Mesendoderm (in vitro differentiated cells): ENCODE measurements around the gene SMURF1.

Experiments used
- DNase-seq: peaks from one replicate; pipeline ENCODE4 v3.0.0; 2013
- H2AK5ac ChIP-seq: 2 replicates; pipeline ENCODE4 v1.6.1; 2013; ENCODE audit warnings: low read length, inconsistent platforms
- H2BK120ac ChIP-seq: 2 replicates; pipeline ENCODE4 v1.6.1; 2013; ENCODE audit warnings: low read depth, mild to moderate bottlenecking, low read length, moderate library complexity, mixed read lengths
- H2BK15ac ChIP-seq: replicated peaks from 2 replicates; pipeline ENCODE4 v1.6.1; 2013; ENCODE audit warnings: low read depth, mild to moderate bottlenecking, moderate library complexity
- H2BK5ac ChIP-seq: 2 replicates; pipeline ENCODE4 v1.6.1; 2013; ENCODE audit warnings: low read length, inconsistent platforms
- H3K18ac ChIP-seq: 2 replicates; pipeline ENCODE4 v1.6.1; 2013; ENCODE audit warnings: mild to moderate bottlenecking, low read length, mixed read lengths
- H3K23ac ChIP-seq: one replicate; pipeline ENCODE4 v1.6.1; 2013; ENCODE audit warnings: low read length
- H3K27ac ChIP-seq: 2 replicates; pipeline ENCODE4 v1.5.1; 2013; ENCODE audit warnings: low read depth, mild to moderate bottlenecking, inconsistent platforms, low read length, moderate library complexity
- H3K27me3 ChIP-seq: 2 replicates; pipeline ENCODE4 v1.6.1; 2013; ENCODE audit warnings: low read length, control low read depth, mild to moderate bottlenecking, inconsistent platforms; ENCODE audit not compliant: insufficient read depth, poor library complexity
- H3K36me3 ChIP-seq: 2 replicates; pipeline ENCODE4 v1.6.1; 2013; ENCODE audit warnings: low read length, inconsistent platforms; ENCODE audit not compliant: control insufficient read depth, insufficient read depth
- H3K4ac ChIP-seq: one replicate; pipeline ENCODE4 v1.6.1; 2013; ENCODE audit warnings: low read depth, mild to moderate bottlenecking, low read length, moderate library complexity
- H3K4me1 ChIP-seq: 2 replicates; pipeline ENCODE4 v1.6.1; 2013; ENCODE audit warnings: low read depth, low read length, inconsistent platforms; ENCODE audit not compliant: control insufficient read depth
- H3K4me2 ChIP-seq: 2 replicates; pipeline ENCODE4 v1.6.1; 2013; ENCODE audit warnings: low read length
- H3K4me3 ChIP-seq: 2 replicates; pipeline ENCODE4 v1.5.1; 2013; ENCODE audit warnings: mild to moderate bottlenecking, low read length
- H3K56ac ChIP-seq: one replicate; pipeline ENCODE4 v1.6.1; 2013; ENCODE audit warnings: low read length
- H3K79me1 ChIP-seq: 2 replicates; pipeline ENCODE4 v1.6.1; 2013; ENCODE audit warnings: low read length, inconsistent platforms
- H3K79me2 ChIP-seq: 2 replicates; pipeline ENCODE4 v1.6.1; 2013; ENCODE audit warnings: mild to moderate bottlenecking, low read length; ENCODE audit not compliant: control insufficient read depth, insufficient read depth
- H3K9ac ChIP-seq: 2 replicates; pipeline ENCODE4 v1.6.1; 2013; ENCODE audit warnings: low read length, inconsistent platforms
- H4K5ac ChIP-seq: one replicate; pipeline ENCODE4 v1.6.1; 2013; ENCODE audit warnings: low read length
- H4K8ac ChIP-seq: one replicate; pipeline ENCODE4 v1.6.1; 2013; ENCODE audit warnings: low read depth, mild to moderate bottlenecking, control low read depth, low read length, moderate library complexity
- WGBS: extraction: QIAGEN DNeasy Blood & Tissue Kit; methylation state at CpG from one replicate; pipeline ENCODE4 v1.1.7; 2013; ENCODE audit warnings: low lambda C conversion rate, missing lambda C conversion rate; ENCODE audit not compliant: insufficient coverage; ENCODE audit errors: extremely low coverage; 5-methylcytosine and 5-hydroxymethylcytosine counted together

Gene SMURF1

DNA sequence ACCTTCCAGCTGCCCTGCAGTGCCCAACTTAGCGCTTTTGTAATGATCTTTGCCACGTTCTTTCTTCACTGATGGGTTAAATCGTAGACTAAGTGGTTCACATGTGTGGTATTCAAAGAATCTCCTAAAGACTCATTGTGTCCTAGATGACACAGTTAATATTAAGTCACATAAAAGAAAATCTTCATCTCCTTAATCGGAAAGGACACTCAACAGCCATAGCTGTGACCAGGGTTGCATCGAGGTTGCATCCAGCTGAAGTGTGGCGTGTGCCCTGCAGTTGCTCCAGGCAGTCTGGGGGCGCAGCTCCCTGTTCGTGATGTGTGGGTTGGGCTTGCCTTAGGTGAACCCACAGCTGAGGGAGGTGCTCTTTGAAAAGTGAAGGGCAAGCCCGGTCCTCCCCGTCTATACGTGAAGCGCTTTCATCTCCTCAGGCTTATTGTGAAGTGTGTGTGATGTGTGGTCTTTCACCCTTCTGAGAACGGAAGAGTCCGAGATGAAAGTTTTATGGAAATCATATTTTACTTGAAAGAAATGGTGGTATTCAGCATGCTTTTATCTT, 142.9 kb downstream of the SMURF1 start:
- no CpG with 5 or more reads among the region's 14 CpGs for WGBS
- Histone ChIP-seq H3K9ac (no peak overlapping the region), H3K27ac (no peak overlapping the region), H3K4me3 (no peak overlapping the region), H3K79me1 (no peaks in the 10 kb centered on the region), H2BK15ac (no peak overlapping the region), H4K5ac (no peak overlapping the region), H3K79me2 (no peaks in the 10 kb centered on the region), H3K18ac (no peak overlapping the region), H3K36me3 (peaks cover 16% of the 10 kb centered on the region), H3K23ac (no peak overlapping the region), H2AK5ac (no peak overlapping the region), H3K4me1 (no peaks in the 10 kb centered on the region), H3K56ac (no peak overlapping the region), H3K4me2 (no peak overlapping the region), H3K4ac (no peak overlapping the region), H2BK5ac (no peak overlapping the region), H4K8ac (no peak overlapping the region), H2BK120ac (no peak overlapping the region), H3K27me3 (no peaks in the 10 kb centered on the region)
- no peak for DNase-seq

DNA sequence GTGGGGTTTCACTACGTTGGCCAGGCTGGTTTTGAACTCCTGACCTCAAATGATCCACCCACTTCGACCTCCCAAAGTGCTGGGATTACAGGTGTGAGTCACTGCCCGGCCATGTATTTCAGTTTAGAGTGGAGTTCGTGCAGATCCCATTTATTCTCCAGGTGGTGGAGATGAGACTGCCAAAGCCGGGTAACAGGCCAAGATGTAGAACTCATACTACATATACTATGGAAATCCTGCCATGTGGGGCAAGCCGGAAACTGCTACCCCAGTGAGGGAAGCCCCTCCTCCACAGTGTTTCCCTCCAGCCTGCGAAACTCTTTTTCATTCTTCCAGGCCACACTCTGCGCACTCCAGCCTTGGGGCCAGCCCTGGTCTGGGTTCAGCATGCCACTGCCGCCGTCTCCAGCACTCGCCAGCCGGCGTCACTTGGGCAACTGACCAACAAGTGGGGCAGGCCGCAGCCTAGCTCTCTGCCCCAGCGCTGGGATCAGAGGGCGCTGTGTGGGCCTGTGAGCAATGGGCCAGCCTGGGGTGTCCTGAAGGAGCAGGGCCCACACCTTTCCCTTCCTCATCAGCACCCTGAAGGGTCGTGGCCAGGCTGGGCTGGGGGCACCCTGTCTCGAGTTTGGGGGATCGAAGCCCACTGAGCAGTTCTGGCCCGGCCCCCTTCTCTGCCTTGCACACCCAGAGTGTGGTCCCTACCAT, 143.6 kb downstream of the SMURF1 start:
- Histone ChIP-seq H2BK15ac (no peak overlapping the region), H3K27ac (no peak overlapping the region), H3K56ac (no peak overlapping the region), H3K23ac (no peak overlapping the region), H4K8ac (no peak overlapping the region), H2BK5ac (no peak overlapping the region), H3K18ac (no peak overlapping the region), H2AK5ac (no peak overlapping the region), H3K4me1 (no peaks in the 10 kb centered on the region), H2BK120ac (no peak overlapping the region), H3K4ac (no peak overlapping the region), H3K27me3 (no peaks in the 10 kb centered on the region), H3K79me2 (no peaks in the 10 kb centered on the region), H3K9ac (no peak overlapping the region), H3K36me3 (peaks cover 19% of the 10 kb centered on the region), H3K79me1 (no peaks in the 10 kb centered on the region), H3K4me2 (no peak overlapping the region), H3K4me3 (no peak overlapping the region), H4K5ac (no peak overlapping the region)
- no CpG with 5 or more reads among the region's 20 CpGs for WGBS
- no peak for DNase-seq

DNA sequence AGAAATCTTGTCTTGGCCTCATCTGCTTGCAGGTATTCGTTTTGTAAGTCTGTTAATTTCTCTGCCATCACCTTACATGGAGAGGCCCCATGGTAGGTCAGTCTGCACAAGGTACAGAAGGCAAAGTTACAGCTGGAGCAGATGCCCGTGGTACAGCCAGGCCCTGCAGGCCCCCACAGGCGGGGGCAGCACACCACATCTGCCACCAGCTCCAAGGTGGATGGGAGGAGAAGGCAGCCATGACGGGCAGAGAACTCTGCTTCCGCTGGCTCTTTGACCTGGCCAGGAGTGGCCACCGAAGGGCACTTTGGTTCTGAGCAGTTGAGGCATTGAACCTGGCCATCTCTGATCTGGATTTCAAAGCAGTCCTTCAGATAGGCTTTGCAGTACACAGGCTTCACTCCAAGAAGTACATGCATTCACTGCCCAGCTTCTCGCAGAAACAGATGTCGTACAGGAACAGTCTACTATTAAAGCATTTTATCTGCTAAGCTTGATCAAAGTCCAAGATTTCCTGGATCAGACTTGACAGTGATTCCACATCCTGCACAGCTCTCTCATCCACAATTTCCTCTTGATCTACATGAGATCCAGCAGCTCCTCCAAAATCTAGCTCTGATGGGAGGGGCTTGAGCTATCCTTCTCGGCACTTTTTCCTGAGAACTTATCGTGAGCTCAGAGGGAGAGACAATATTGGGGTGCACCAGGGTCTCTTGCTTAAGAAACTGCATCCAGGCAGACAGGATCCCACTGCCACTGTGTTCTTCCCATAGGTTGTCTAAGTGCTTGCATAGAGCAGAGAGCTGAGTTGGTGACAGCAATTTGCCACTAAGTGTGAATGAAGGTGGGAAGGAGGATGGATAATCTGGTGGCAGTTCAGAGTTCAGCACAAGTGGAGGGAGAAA, 144.8 kb downstream of the SMURF1 start:
- Histone ChIP-seq H3K56ac (no peak overlapping the region), H3K18ac (no peak overlapping the region), H3K4me3 (no peak overlapping the region), H3K4me1 (no peaks in the 10 kb centered on the region), H3K27me3 (no peaks in the 10 kb centered on the region), H3K23ac (no peak overlapping the region), H3K79me1 (no peaks in the 10 kb centered on the region), H2BK15ac (no peak overlapping the region), H3K9ac (no peak overlapping the region), H2AK5ac (no peak overlapping the region), H2BK120ac (no peak overlapping the region), H3K4me2 (no peak overlapping the region), H3K36me3 (peaks cover 16% of the 10 kb centered on the region), H2BK5ac (no peak overlapping the region), H3K79me2 (no peaks in the 10 kb centered on the region), H3K4ac (no peak overlapping the region), H4K5ac (no peak overlapping the region), H4K8ac (no peak overlapping the region), H3K27ac (no peak overlapping the region)
- DNase-seq = no peak
- no CpG with 5 or more reads among the region's 10 CpGs for WGBS

DNA sequence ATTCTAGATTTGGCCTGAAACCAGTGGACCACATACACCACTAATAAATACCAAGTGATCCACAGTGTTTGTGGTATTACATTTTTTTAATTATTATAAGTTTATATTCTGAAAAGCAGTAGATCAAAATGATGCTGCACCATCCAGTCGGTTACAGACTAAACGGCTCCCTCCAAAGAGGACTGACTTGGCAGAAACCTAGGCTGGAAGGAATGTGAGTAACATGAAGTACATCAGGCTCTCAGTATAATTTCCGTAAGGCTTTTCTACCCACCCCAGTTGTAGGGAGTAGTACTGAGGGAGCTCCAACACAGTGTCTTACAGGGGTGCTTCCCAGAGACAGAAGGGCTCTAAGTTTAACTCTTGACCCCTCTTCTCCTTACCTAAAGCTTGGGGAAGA, 146.1 kb downstream of the SMURF1 start:
- Histone ChIP-seq H4K5ac (no peak overlapping the region), H3K4ac (no peak overlapping the region), H3K79me1 (no peaks in the 10 kb centered on the region), H2BK120ac (no peak overlapping the region), H2BK15ac (no peak overlapping the region), H3K18ac (no peak overlapping the region), H3K23ac (no peak overlapping the region), H3K56ac (no peak overlapping the region), H3K9ac (no peak overlapping the region), H3K4me1 (no peaks in the 10 kb centered on the region), H3K4me3 (no peak overlapping the region), H2AK5ac (no peak overlapping the region), H4K8ac (no peak overlapping the region), H3K36me3 (peaks cover 22% of the 10 kb centered on the region), H3K27me3 (no peaks in the 10 kb centered on the region), H3K27ac (no peak overlapping the region), H3K79me2 (no peaks in the 10 kb centered on the region), H3K4me2 (no peak overlapping the region), H2BK5ac (no peak overlapping the region)
- no peak for DNase-seq
- no CpG with 5 or more reads among the region's 3 CpGs for WGBS

DNA sequence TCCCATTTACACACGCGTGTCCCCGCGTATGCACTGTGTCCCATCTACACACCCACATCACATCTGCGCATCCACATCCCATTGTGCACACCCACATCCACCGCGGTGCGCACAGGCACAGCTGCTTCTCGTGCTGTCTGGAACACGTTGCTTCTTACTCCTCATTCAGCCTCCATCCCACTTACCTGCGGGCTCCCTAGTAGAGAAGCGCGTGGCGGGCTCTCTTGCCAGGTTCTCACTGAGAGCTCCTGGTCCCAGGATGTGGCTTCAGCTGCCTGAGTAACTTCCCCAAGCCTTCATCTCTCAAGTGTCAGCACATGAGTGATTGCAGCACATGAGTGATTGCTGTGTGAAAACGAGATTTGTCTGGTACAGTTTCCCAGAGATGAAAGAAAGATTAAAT, 147.8 kb downstream of the SMURF1 start:
- Histone ChIP-seq H4K5ac (no peak overlapping the region), H3K4me3 (no peak overlapping the region), H3K23ac (no peak overlapping the region), H2BK15ac (no peak overlapping the region), H3K79me2 (no peaks in the 10 kb centered on the region), H3K27ac (no peak overlapping the region), H3K18ac (no peak overlapping the region), H2AK5ac (no peak overlapping the region), H3K4ac (no peak overlapping the region), H2BK120ac (no peak overlapping the region), H3K9ac (no peak overlapping the region), H2BK5ac (no peak overlapping the region), H3K27me3 (no peaks in the 10 kb centered on the region), H3K56ac (no peak overlapping the region), H3K4me1 (no peaks in the 10 kb centered on the region), H3K79me1 (no peaks in the 10 kb centered on the region), H4K8ac (no peak overlapping the region), H3K4me2 (no peak overlapping the region), H3K36me3 (peaks cover 27% of the 10 kb centered on the region)
- WGBS = 100% methylated on average over 4 of the region's 15 CpGs
- no peak for DNase-seq
